ENCODE results near the gene FBLN2.

FBLN2 gene

DNA sequence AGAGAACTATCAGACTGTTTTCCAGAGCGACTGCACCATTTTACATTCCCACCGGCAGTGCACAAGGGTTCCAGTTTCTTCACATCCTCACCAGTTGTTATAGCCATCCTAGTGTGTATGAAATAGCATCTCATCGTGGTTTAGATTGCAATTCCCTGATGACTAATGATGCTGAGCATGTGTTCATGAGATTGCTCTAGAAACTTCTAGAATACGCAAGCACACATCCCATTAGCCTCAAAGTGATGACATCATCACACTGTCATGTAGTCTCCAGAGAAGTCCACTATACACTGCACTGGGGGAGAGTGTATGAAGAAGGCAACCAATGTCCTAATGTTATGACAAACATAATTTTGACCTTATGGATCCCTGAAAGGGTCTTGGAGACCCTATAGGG lies 30.1 kb downstream of the FBLN2 start:
- Histone ChIP-seq H2AFZ (ENCODE audit: low read depth, low read length) (no peak overlapping the region), H3K27ac (ENCODE audit: low read length) (no peak overlapping the region), H3K9ac (ENCODE audit: low read length) (no peak overlapping the region), H3K4me2 (ENCODE audit: low read length) (no peak overlapping the region), H3K4me1 (ENCODE audit: low read length) (no peaks in the 10 kb centered on the region), H4K20me1 (ENCODE audit: insufficient read depth, low read length) (no peaks in the 10 kb centered on the region), H3K79me2 (ENCODE audit: low read length) (no peaks in the 10 kb centered on the region), H3K27me3 (ENCODE audit: low read depth, low read length) (peaks cover 25% of the 10 kb centered on the region), H3K4me3 (ENCODE audit: low read length) (no peak overlapping the region), H3K9me3 (ENCODE audit: insufficient read depth, low read length) (no peaks in the 10 kb centered on the region), H3K36me3 (replicated peaks; ENCODE audit: low read depth, low read length) (no peaks in the 10 kb centered on the region)
- TF ChIP-seq, protein P1, sequence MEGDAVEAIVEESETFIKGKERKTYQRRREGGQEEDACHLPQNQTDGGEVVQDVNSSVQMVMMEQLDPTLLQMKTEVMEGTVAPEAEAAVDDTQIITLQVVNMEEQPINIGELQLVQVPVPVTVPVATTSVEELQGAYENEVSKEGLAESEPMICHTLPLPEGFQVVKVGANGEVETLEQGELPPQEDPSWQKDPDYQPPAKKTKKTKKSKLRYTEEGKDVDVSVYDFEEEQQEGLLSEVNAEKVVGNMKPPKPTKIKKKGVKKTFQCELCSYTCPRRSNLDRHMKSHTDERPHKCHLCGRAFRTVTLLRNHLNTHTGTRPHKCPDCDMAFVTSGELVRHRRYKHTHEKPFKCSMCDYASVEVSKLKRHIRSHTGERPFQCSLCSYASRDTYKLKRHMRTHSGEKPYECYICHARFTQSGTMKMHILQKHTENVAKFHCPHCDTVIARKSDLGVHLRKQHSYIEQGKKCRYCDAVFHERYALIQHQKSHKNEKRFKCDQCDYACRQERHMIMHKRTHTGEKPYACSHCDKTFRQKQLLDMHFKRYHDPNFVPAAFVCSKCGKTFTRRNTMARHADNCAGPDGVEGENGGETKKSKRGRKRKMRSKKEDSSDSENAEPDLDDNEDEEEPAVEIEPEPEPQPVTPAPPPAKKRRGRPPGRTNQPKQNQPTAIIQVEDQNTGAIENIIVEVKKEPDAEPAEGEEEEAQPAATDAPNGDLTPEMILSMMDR (IDR thresholded peaks at IDR 0.05; ENCODE audit: low read depth, low read length): no peak
- TF ChIP-seq EZH2phosphoT487 (IDR thresholded peaks at IDR 0.05; ENCODE audit: low read depth): no peak

DNA sequence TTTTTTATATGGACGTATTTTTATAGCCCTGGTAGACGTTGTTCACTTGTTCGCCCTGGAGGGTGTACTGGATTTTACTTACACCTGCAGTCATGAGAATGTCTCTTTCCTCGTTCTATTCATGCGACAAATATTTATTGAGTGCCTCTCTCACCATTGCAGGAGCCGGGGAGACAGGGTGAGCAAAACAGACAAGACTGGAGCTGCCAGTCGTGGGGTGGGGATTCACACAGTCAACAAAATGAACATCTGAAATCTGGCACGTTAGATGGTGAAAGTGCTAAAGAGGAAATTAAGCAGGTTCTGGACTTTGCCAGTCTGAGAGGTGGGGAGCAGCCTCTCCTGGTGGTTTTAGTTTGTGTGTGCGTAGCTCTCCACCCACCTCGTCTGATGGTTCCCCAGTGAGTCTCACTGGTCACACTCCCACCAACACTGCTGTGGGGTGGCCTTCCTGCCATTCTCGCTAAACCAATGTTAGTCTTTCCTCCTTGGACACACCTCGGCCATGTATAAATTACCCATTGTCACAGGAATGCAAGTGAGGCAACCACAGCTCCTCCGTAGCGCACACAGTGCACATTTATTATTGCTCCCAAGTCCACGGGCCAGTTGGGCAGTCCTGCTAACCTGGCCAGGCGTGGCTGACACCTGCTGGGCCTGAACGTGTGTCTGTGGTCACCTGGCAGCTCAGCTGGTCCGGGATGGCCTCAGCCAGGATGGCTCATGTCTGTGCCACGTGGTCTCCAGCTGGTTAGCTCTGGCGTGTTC lies 31.5 kb downstream of the FBLN2 start:
- Histone ChIP-seq H3K36me3 (replicated peaks; ENCODE audit: low read depth, low read length) (no peaks in the 10 kb centered on the region), H3K79me2 (ENCODE audit: low read length) (no peaks in the 10 kb centered on the region), H3K27me3 (ENCODE audit: low read depth, low read length) (peaks cover 25% of the 10 kb centered on the region), H2AFZ (ENCODE audit: low read depth, low read length) (no peak overlapping the region), H4K20me1 (ENCODE audit: insufficient read depth, low read length) (no peaks in the 10 kb centered on the region), H3K4me3 (ENCODE audit: low read length) (no peak overlapping the region), H3K4me1 (ENCODE audit: low read length) (no peaks in the 10 kb centered on the region), H3K27ac (ENCODE audit: low read length) (no peak overlapping the region), H3K4me2 (ENCODE audit: low read length) (no peak overlapping the region), H3K9ac (ENCODE audit: low read length) (no peak overlapping the region), H3K9me3 (ENCODE audit: insufficient read depth, low read length) (no peaks in the 10 kb centered on the region)
- TF ChIP-seq EZH2phosphoT487 (IDR thresholded peaks at IDR 0.05; ENCODE audit: low read depth): no peak
- TF ChIP-seq, protein P1 (IDR thresholded peaks at IDR 0.05; ENCODE audit: low read depth, low read length): no peak

DNA sequence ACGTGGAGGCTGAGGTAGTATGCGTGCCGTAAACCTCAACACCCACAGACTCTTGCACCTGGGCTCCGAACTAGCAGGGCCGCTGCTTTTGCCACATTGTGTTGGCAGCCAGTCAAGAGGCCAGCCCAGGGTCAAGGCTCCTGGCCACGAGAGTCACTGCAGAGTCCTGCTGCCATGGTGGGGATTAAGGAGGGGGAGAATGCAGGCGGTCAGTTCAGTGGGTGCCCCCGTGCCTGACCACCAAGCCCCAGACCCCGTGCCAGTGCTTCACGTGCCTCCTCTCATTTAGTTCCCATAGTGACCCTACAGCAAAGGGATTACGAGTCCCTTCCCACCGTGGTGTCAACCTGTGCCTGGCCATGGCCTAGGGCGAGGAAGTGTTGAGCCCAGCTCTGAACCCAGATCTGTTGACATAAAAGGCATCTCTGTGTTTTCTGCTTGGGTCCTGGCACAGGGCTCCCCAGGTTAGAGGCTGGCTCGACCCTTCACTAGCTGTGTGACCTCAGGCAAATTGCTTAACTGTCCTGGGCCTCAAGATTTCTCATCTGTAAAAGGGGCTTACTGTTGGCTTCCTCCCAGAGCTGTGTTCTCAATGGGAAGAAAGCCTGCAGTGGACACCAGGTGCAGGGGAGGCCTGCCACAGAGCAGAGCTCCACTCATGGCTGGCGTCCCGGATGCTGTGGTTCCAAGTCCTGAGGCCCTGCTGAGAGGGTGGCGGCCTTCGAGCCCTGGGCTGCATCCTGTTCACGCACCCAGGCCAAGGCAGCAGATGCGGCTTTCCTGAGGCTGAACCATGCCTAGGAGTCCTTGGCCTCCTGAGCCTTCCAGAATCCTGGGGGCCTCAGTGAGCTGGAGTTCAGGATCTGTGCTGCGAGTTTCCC lies 32.8 kb downstream of the FBLN2 start:
- TF ChIP-seq EZH2phosphoT487 (IDR thresholded peaks at IDR 0.05; ENCODE audit: low read depth): no peak
- TF ChIP-seq, protein P1 (IDR thresholded peaks at IDR 0.05; ENCODE audit: low read depth, low read length): no peak

More for the DNA sequence above, 32.8 kb downstream of the FBLN2 start:
- Histone ChIP-seq H3K9me3 (ENCODE audit: insufficient read depth, low read length) (no peaks in the 10 kb centered on the region), H3K4me1 (ENCODE audit: low read length) (no peaks in the 10 kb centered on the region), H2AFZ (ENCODE audit: low read depth, low read length) (no peak overlapping the region), H3K4me3 (ENCODE audit: low read length) (no peak overlapping the region), H3K27ac (ENCODE audit: low read length) (no peak overlapping the region), H3K4me2 (ENCODE audit: low read length) (no peak overlapping the region), H3K27me3 (ENCODE audit: low read depth, low read length) (peaks cover 25% of the 10 kb centered on the region), H3K9ac (ENCODE audit: low read length) (no peak overlapping the region), H3K36me3 (replicated peaks; ENCODE audit: low read depth, low read length) (no peaks in the 10 kb centered on the region), H4K20me1 (ENCODE audit: insufficient read depth, low read length) (no peaks in the 10 kb centered on the region), H3K79me2 (ENCODE audit: low read length) (no peaks in the 10 kb centered on the region)
